ENCODE data around the gene PI3.

PI3 gene

GRCh38 chr20:45183084-45183483 is 8.4 kb downstream of the PI3 start:
- TF ChIP-seq CTCF (IDR thresholded peaks at IDR 0.05; ENCODE audit: control insufficient read depth, extremely low read depth, insufficient read depth) = no peak
- no peak overlapping the region for H3K4me3 ChIP-seq (ENCODE audit: low read depth, low read length)
- DNase-seq (ENCODE audit: low read depth) = no peak

GRCh38 chr20:45187693-45188092 is 13.0 kb downstream of the PI3 start:
- DNase-seq (ENCODE audit: low read depth) = no peak
- H3K4me3 ChIP-seq (ENCODE audit: low read depth, low read length) = no peak overlapping the region
- TF ChIP-seq CTCF (IDR thresholded peaks at IDR 0.05; ENCODE audit: control insufficient read depth, extremely low read depth, insufficient read depth) = no peak

- no peak overlapping the region for H3K4me3 ChIP-seq (ENCODE audit: low read depth, low read length)
- no peak for TF ChIP-seq CTCF (IDR thresholded peaks at IDR 0.05; ENCODE audit: control insufficient read depth, extremely low read depth, insufficient read depth)
- DNase-seq (ENCODE audit: low read depth) = no peak
Measured at GRCh38 chr20:45189067-45189609, 14.4 kb downstream of the PI3 start.

- H3K4me3 ChIP-seq (ENCODE audit: low read depth, low read length) = no peak overlapping the region
- DNase-seq (ENCODE audit: low read depth) = no peak
- TF ChIP-seq CTCF (IDR thresholded peaks at IDR 0.05; ENCODE audit: control insufficient read depth, extremely low read depth, insufficient read depth) = no peak
Measured at GRCh38 chr20:45189861-45190260, 15.2 kb downstream of the PI3 start.

- no peak overlapping the region for H3K4me3 ChIP-seq (ENCODE audit: low read depth, low read length)
- DNase-seq (ENCODE audit: low read depth) = no peak
- no peak for TF ChIP-seq CTCF (IDR thresholded peaks at IDR 0.05; ENCODE audit: control insufficient read depth, extremely low read depth, insufficient read depth)
Measured at GRCh38 chr20:45191926-45192325, 17.2 kb downstream of the PI3 start.

- TF ChIP-seq CTCF (IDR thresholded peaks at IDR 0.05; ENCODE audit: control insufficient read depth, extremely low read depth, insufficient read depth) = no peak
- H3K4me3 ChIP-seq (ENCODE audit: low read depth, low read length) = no peak overlapping the region
- DNase-seq (ENCODE audit: low read depth) = no peak
Measured at GRCh38 chr20:45193331-45193730, 18.6 kb downstream of the PI3 start.

- H3K4me3 ChIP-seq (ENCODE audit: low read depth, low read length) = no peak within 1 kb of the TSS
- no peak for DNase-seq (ENCODE audit: low read depth)
- no peak for TF ChIP-seq CTCF (IDR thresholded peaks at IDR 0.05; ENCODE audit: control insufficient read depth, extremely low read depth, insufficient read depth)
Measured at GRCh38 chr20:45206725-45207124, 32.0 kb downstream of the PI3 start, which contains the start of gene SEMG1. Gene SEMG1 (plus strand): TSS chr20:45207033. CDS start chr20:45207054, 21 bp downstream.

Measured in LNCaP clone FGC (cell line).